OCI-LY3 (cell line): Measurements from ENCODE around the gene ATG3.

Experiments used
- CTCF ChIP-seq: fragments of 200-600, 300-600 bp; sonication (generic); IDR thresholded peaks from 2 replicates; pipeline ENCODE4 v1.5.1; 2014; ENCODE audit warnings: antibody characterized with exemption, low read length, low read depth
- EZH2phosphoT487 ChIP-seq: fragments of 200-600 bp; shearing (Covaris generic); IDR thresholded peaks from 2 replicates; pipeline ENCODE4 v1.6.1; 2018; ENCODE audit warnings: antibody characterized with exemption, mixed run types, low read depth

DNA sequence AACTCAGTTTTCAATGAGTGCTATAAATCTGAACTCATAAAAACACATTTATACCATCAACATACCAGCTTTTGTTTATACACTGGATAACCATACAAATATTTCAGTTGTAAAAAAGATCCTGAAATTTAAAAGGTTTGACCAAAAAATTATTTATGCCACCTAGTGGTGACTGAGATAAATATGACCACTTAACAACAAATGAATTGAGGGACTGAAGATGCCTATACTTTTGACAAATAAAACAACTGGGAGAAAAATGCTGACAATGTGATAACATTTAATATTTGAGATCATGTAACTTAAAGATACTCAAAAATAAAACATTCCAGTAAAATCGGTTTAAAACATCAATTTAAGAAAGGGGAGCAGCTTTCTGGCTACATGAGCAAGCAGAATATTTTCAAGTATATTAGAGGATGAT is 30.4 kb downstream of the ATG3 start:
- TF ChIP-seq CTCF: peak; percentile 72
- no peak for TF ChIP-seq EZH2phosphoT487
